PC-9 (cell line): ENCODE data around the gene PPP2R5C.

Experiments used
- CTCF ChIP-seq: fragments of 200-600 bp; sonication (generic); conservative IDR thresholded peaks from 2 replicates; pipeline ENCODE4 v1.6.1; 2017; ENCODE audit warnings: mixed run types, antibody characterized with exemption, mild to moderate bottlenecking, moderate library complexity
- EZH2 ChIP-seq: fragments of 200-600 bp; sonication (generic); IDR thresholded peaks from 2 replicates; pipeline ENCODE4 v1.8.0; 2017; ENCODE audit warnings: antibody characterized with exemption, low read depth

- TF ChIP-seq CTCF (no peak), EZH2 (no peak)
Observed at GRCh38 chr14:101796016-101796415, 34.5 kb downstream of the PPP2R5C start.
